Prostate gland (tissue), 2 donors: ENCODE results near the gene HES1. TPM values are rescaled to one million over a fixed set of nuclear protein-coding genes. Genes with fewer than 3 reads are reported as not detected.

Experiments
- DNase-seq: peaks from one replicate; pipeline ENCODE4 v3.0.0-alpha.2; 2019; ENCODE audit warnings: low spot score
- H3K27ac ChIP-seq, 2 donors: fragments of 200-600 bp; sonication (generic); 2 replicates each; pipeline ENCODE4 v1.5.1; 2017 to 2019
- H3K27me3 ChIP-seq: fragments of 200-600 bp; sonication (generic); replicated peaks from 2 replicates; pipeline ENCODE4 v1.5.1; 2019; ENCODE audit not compliant: insufficient read depth
- H3K36me3 ChIP-seq, 2 donors: fragments of 200-600 bp; sonication (generic); 1 replicate in 1 of 2; 2 replicates in 1 of 2; pipeline versions ENCODE4 v1.5.1 to v1.8.1; 2017 to 2019
- H3K4me1 ChIP-seq: fragments of 200-600 bp; sonication (generic); replicated peaks from 2 replicates; pipeline ENCODE4 v1.5.1; 2019
- H3K4me3 ChIP-seq, 2 donors: fragments of 200-600 bp; sonication (generic); 2 replicates each; pipeline ENCODE4 v1.5.1; 2017 to 2019
- H3K9me3 ChIP-seq: fragments of 200-600 bp; sonication (generic); 2 replicates; pipeline ENCODE4 v1.5.1; 2017
- POLR2A ChIP-seq: fragments of 450-650 bp; IDR thresholded peaks from one replicate; pipeline ENCODE4 v1.6.1; 2016; ENCODE audit warnings: antibody characterized with exemption, mild to moderate bottlenecking
- POLR2AphosphoS5 ChIP-seq: sonication (generic); formaldehyde crosslinking; IDR thresholded peaks from one replicate; pipeline ENCODE4 v1.6.1; 2017; ENCODE audit warnings: antibody characterized with exemption
- WGBS: methylation state at CpG from one replicate; pipeline ENCODE4 v1.1.5; 2018; 5-methylcytosine and 5-hydroxymethylcytosine counted together
- intact Hi-C: fragments of 100-400 bp; cut with DNase I; formaldehyde crosslinking; loops from one replicate; pipeline ENCODE4 v1.14.2; 2022
- total RNA-seq, 2 donors: library from RNA; depleted of rRNA; stranded (reverse); fragments of >200 nt; gene quantifications; one replicate each; pipeline ENCODE4 v1.1.0, GENCODE V29; 2016
- TF ChIP-seq, protein P1 (sequence below), 4 experiments: fragments of 200-600 bp in 2 of 4; fragments of 450-650 bp in 2 of 4; sonication (generic) in 2 of 4; IDR thresholded peaks; 1 replicate in 3 of 4; 2 replicates in 1 of 4; pipeline ENCODE4 v1.5.1; 2016 to 2019; ENCODE audit warnings: antibody characterized with exemption in 4 of 4, mild to moderate bottlenecking in 2 of 4, moderate library complexity in 2 of 4

HES1 gene
- total RNA-seq, 2 donors from 2014 or later, result 92.4 to 174 TPM

GRCh38 chr3:194120789-194121770 lies 14.9 kb upstream of the HES1 start:
- intact Hi-C loops, result no loop called here
- H3K36me3 ChIP-seq, result no peaks in the 10 kb centered on the region
- H3K27me3 ChIP-seq, result no peaks in the 10 kb centered on the region
- no peaks in the 10 kb centered on the region for H3K9me3 ChIP-seq
- no peak overlapping the region for H3K27ac ChIP-seq
- no peak for DNase-seq
- H3K4me3 ChIP-seq, result no peak overlapping the region
- TF ChIP-seq POLR2AphosphoS5 (no peak), POLR2A (no peak)
- TF ChIP-seq, protein P1, sequence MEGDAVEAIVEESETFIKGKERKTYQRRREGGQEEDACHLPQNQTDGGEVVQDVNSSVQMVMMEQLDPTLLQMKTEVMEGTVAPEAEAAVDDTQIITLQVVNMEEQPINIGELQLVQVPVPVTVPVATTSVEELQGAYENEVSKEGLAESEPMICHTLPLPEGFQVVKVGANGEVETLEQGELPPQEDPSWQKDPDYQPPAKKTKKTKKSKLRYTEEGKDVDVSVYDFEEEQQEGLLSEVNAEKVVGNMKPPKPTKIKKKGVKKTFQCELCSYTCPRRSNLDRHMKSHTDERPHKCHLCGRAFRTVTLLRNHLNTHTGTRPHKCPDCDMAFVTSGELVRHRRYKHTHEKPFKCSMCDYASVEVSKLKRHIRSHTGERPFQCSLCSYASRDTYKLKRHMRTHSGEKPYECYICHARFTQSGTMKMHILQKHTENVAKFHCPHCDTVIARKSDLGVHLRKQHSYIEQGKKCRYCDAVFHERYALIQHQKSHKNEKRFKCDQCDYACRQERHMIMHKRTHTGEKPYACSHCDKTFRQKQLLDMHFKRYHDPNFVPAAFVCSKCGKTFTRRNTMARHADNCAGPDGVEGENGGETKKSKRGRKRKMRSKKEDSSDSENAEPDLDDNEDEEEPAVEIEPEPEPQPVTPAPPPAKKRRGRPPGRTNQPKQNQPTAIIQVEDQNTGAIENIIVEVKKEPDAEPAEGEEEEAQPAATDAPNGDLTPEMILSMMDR (IDR thresholded peaks at IDR 0.05), result no peak
- no peaks in the 10 kb centered on the region for H3K4me1 ChIP-seq
- WGBS, result 92% methylated on average over 13 of the region's 13 CpGs

- Histone ChIP-seq H3K36me3 (no peaks in the 10 kb centered on the region), H3K27ac (no peak overlapping the region), H3K4me3 (no peak overlapping the region), H3K9me3 (no peaks in the 10 kb centered on the region), H3K27me3 (no peaks in the 10 kb centered on the region), H3K4me1 (no peaks in the 10 kb centered on the region)
- WGBS, result 71% methylated on average over 8 of the region's 8 CpGs
- no peak for DNase-seq
- intact Hi-C loops, result no loop called here
- TF ChIP-seq, protein P1 (IDR thresholded peaks at IDR 0.05), result no peak
- TF ChIP-seq POLR2A (no peak), POLR2AphosphoS5 (no peak)
Observed at GRCh38 chr3:194121891-194122631, 13.9 kb upstream of the HES1 start.

DNA sequence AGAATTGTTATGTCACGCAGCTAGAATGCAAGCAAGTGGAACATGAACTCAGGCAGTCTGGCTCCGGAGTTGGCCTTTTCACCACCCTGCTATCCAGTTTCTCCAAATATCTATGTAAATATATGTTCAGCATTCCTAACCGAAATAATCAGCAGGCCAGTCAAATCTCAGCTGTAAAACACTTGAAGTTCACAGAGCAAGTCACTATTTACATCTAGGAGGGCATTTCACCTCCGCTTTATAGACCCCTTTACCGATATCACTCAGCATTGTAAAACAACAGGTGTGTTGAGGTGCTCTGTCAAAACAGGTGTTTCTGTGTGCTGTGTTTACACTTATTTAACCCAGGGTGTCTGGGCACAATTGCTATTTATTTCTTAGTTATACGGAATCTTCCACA lies 12.2 kb upstream of the HES1 start:
- WGBS, result 77% methylated on average over 6 of the region's 6 CpGs
- DNase-seq, result no peak
- TF ChIP-seq, protein P1 (IDR thresholded peaks at IDR 0.05), result no peak
- TF ChIP-seq POLR2A (no peak), POLR2AphosphoS5 (no peak)
- Histone ChIP-seq H3K27ac (no peak overlapping the region), H3K27me3 (no peaks in the 10 kb centered on the region), H3K4me3 (no peak overlapping the region), H3K36me3 (no peaks in the 10 kb centered on the region), H3K9me3 (no peaks in the 10 kb centered on the region), H3K4me1 (no peaks in the 10 kb centered on the region)
- intact Hi-C loops, result no loop called here

GRCh38 chr3:194124193-194124592 lies 11.8 kb upstream of the HES1 start:
- no peaks in the 10 kb centered on the region for H3K27me3 ChIP-seq
- H3K36me3 ChIP-seq, result no peaks in the 10 kb centered on the region
- H3K4me1 ChIP-seq, result no peaks in the 10 kb centered on the region
- intact Hi-C loops, result no loop called here
- no peak overlapping the region for H3K27ac ChIP-seq
- TF ChIP-seq POLR2A (no peak), POLR2AphosphoS5 (no peak)
- TF ChIP-seq, protein P1 (IDR thresholded peaks at IDR 0.05), result no peak
- H3K9me3 ChIP-seq, result no peaks in the 10 kb centered on the region
- 88% methylated on average over 4 of the region's 4 CpGs for WGBS
- no peak for DNase-seq
- H3K4me3 ChIP-seq, result no peak overlapping the region
